Measurements from ENCODE around the gene ADM5.
A peak's percentile ranks its signal among the peaks of the same experiment; 100 is the strongest.

The ADM5 gene

DNA sequence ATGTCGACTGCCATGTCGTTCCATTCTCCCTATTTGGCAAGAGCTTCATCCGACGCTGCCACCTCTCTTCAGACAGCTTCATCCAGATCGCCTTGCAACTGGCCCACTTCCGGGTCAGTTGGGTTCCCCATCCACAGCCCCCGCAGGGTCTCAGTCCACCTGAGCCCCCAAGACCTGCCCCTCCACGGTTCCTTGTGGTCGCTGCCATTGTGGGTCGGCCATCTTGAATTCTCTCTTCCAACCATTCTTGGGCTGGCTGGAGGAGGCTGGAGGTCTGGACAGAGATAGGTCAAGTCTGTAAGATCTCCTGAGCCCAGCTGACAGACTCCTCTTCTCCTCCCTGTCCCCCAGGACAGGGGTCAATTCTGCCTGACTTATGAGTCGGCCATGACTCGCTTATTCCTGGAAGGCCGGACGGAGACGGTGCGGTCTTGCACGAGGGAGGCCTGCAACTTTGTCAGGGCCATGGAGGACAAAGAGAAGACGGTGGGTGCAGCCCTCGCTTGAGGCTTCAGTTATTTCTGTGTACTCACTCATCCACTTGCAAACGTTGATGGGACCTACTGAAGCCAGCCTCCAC, 21.1 kb downstream of the ADM5 start:
- Histone ChIP-seq H3K18ac (ENCODE audit: low read depth in 1 of 2, low read length in 2 of 2) (no peak overlapping the region), H3K4me3 (ENCODE audit: insufficient read depth in 1 of 2, low read depth in 1 of 2, low read length in 2 of 2) (no peak overlapping the region), H3K23ac (ENCODE audit: low read length in 2 of 2) (no peak overlapping the region), H3K4me1 (ENCODE audit: control insufficient read depth, insufficient read depth, low read depth, low read length) (no peaks in the 10 kb centered on the region), H2BK12ac (ENCODE audit: low read length in 2 of 2) (peak overlapping the region in 1 of 2 experiments; percentile 60), H3K27ac (ENCODE audit: low read length, poor library complexity, severe bottlenecking) (no peak overlapping the region), H4K91ac (ENCODE audit: low read length) (no peak overlapping the region), H3K9me3 (ENCODE audit: control insufficient read depth, low read length) (no peaks in the 10 kb centered on the region), H2AK5ac (ENCODE audit: low read length, severe bottlenecking) (no peak overlapping the region), H2BK5ac (ENCODE audit: low read depth, low read length, poor library complexity, severe bottlenecking) (no peak overlapping the region), H3K14ac (ENCODE audit: low read length in 2 of 2) (no peak overlapping the region), H3K9ac (ENCODE audit: low read length) (no peak overlapping the region), H2BK15ac (ENCODE audit: low read depth, poor library complexity, severe bottlenecking) (no peak overlapping the region), H3K27me3 (ENCODE audit: control insufficient read depth in 1 of 2, insufficient read depth in 1 of 2, low read length in 2 of 2) (no peaks in the 10 kb centered on the region), H3K4me2 (ENCODE audit: low read length, poor library complexity, severe bottlenecking) (no peak overlapping the region), H3K36me3 (ENCODE audit: control insufficient read depth in 1 of 2, insufficient read depth in 2 of 2, low read depth in 1 of 2, low read length in 2 of 2) (peaks cover 21 to 55% of the 10 kb centered on the region in 2 experiments), H4K8ac (ENCODE audit: low read length) (peak overlapping the region; percentile 59), H2BK120ac (ENCODE audit: low read depth, low read length) (no peak overlapping the region), H3K79me1 (replicated peaks; ENCODE audit: low read length, poor library complexity, severe bottlenecking) (no peaks in the 10 kb centered on the region), H3K4ac (ENCODE audit: low read depth in 1 of 2, low read length in 2 of 2) (no peak overlapping the region), H2AFZ (ENCODE audit: low read depth, low read length) (no peak overlapping the region)
- 67% methylated on average over 20 of the region's 20 CpGs for WGBS
- peak; percentile 86 for DNase-seq

DNA sequence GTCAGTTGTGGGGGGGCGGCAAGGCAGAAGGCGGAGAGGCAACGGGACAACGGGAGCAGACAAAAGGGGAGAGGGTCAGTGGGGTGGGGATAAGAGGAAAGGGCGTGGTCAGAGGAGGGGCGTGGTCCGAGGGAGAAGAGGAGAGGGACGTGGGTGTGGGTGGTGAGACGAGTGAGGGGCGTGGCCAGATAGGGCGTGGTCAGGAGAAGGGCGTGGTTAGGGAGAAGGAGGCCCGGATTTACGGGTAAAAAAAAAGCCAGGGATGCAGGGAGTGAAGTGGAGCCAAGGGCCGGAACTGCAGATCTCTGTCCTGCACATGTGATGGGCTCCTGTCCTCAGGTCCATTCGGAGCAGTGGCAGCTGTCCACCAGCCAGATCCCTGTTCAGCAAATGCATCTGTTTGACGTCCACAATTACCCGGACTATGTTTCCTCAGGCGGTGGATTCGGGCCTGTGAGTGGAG, 23.0 kb downstream of the ADM5 start:
- Histone ChIP-seq H3K9ac (ENCODE audit: low read length) (peak overlapping the region; percentile 26), H2BK15ac (ENCODE audit: low read depth, poor library complexity, severe bottlenecking) (no peak overlapping the region), H3K9me3 (ENCODE audit: control insufficient read depth, low read length) (no peaks in the 10 kb centered on the region), H3K4ac (ENCODE audit: low read depth in 1 of 2, low read length in 2 of 2) (no peak overlapping the region), H2AK5ac (ENCODE audit: low read length, severe bottlenecking) (no peak overlapping the region), H3K36me3 (ENCODE audit: control insufficient read depth in 1 of 2, insufficient read depth in 2 of 2, low read depth in 1 of 2, low read length in 2 of 2) (peaks cover 20 to 38% of the 10 kb centered on the region in 2 experiments), H3K27me3 (ENCODE audit: control insufficient read depth in 1 of 2, insufficient read depth in 1 of 2, low read length in 2 of 2) (no peaks in the 10 kb centered on the region), H3K79me1 (replicated peaks; ENCODE audit: low read length, poor library complexity, severe bottlenecking) (no peaks in the 10 kb centered on the region), H2BK5ac (ENCODE audit: low read depth, low read length, poor library complexity, severe bottlenecking) (no peak overlapping the region), H4K8ac (ENCODE audit: low read length) (no peak overlapping the region), H2BK120ac (ENCODE audit: low read depth, low read length) (no peak overlapping the region), H3K4me2 (ENCODE audit: low read length, poor library complexity, severe bottlenecking) (no peak overlapping the region), H3K18ac (ENCODE audit: low read depth in 1 of 2, low read length in 2 of 2) (no peak overlapping the region), H3K14ac (ENCODE audit: low read length in 2 of 2) (no peak overlapping the region), H3K23ac (ENCODE audit: low read length in 2 of 2) (no peak overlapping the region), H3K27ac (ENCODE audit: low read length, poor library complexity, severe bottlenecking) (no peak overlapping the region), H2AFZ (ENCODE audit: low read depth, low read length) (no peak overlapping the region), H4K91ac (ENCODE audit: low read length) (peak overlapping the region; percentile 60), H3K4me1 (ENCODE audit: control insufficient read depth, insufficient read depth, low read depth, low read length) (no peaks in the 10 kb centered on the region), H3K4me3 (ENCODE audit: insufficient read depth in 1 of 2, low read depth in 1 of 2, low read length in 2 of 2) (peak overlapping the region in 1 of 2 experiments; percentile 37), H2BK12ac (ENCODE audit: low read length in 2 of 2) (no peak overlapping the region)
- DNase-seq = peak; percentile 22
- WGBS = 68% methylated on average over 20 of the region's 20 CpGs

DNA sequence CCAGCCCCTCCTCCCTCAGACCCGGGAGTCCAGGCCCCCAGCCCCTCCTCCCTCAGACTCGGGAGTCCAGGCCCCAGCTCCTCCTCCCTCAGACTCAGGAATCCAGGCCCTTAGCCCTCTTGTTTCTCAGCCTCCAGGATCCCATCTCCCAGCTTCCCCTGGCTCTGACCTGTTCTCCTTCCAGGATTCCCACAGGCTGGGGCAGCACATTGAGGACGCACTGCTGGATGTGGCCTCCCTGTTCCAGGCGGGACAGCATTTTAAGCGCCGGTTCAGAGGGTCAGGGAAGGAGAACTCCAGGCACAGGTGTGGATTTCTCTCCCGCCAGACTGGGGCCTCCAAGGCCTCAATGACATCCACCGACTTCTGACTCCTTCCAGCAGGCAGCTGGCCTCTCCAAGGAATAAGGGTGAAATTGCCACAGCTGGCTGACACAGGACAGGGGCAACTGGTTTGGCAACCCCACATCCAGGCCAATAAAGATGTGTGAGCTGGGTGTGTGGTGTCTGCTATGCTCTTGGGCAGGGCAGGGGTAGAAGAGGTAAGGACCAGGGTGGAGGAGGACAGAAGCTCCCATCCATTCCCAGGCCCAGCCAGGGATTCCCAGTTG, 23.9 kb downstream of the ADM5 start:
- Histone ChIP-seq H2BK5ac (ENCODE audit: low read depth, low read length, poor library complexity, severe bottlenecking) (no peak overlapping the region), H3K4me1 (ENCODE audit: control insufficient read depth, insufficient read depth, low read depth, low read length) (peaks cover 4% of the 10 kb centered on the region), H3K79me1 (replicated peaks; ENCODE audit: low read length, poor library complexity, severe bottlenecking) (no peaks in the 10 kb centered on the region), H2BK120ac (ENCODE audit: low read depth, low read length) (no peak overlapping the region), H3K27ac (ENCODE audit: low read length, poor library complexity, severe bottlenecking) (no peak overlapping the region), H3K9ac (ENCODE audit: low read length) (no peak overlapping the region), H3K4me2 (ENCODE audit: low read length, poor library complexity, severe bottlenecking) (no peak overlapping the region), H4K91ac (ENCODE audit: low read length) (no peak overlapping the region), H3K9me3 (ENCODE audit: control insufficient read depth, low read length) (no peaks in the 10 kb centered on the region), H3K27me3 (ENCODE audit: control insufficient read depth in 1 of 2, insufficient read depth in 1 of 2, low read length in 2 of 2) (no peaks in the 10 kb centered on the region), H2AFZ (ENCODE audit: low read depth, low read length) (no peak overlapping the region), H2AK5ac (ENCODE audit: low read length, severe bottlenecking) (peak overlapping the region; percentile 26), H4K8ac (ENCODE audit: low read length) (no peak overlapping the region), H2BK12ac (ENCODE audit: low read length in 2 of 2) (no peak overlapping the region), H2BK15ac (ENCODE audit: low read depth, poor library complexity, severe bottlenecking) (no peak overlapping the region), H3K18ac (ENCODE audit: low read depth in 1 of 2, low read length in 2 of 2) (no peak overlapping the region), H3K4ac (ENCODE audit: low read depth in 1 of 2, low read length in 2 of 2) (no peak overlapping the region), H3K36me3 (ENCODE audit: control insufficient read depth in 1 of 2, insufficient read depth in 2 of 2, low read depth in 1 of 2, low read length in 2 of 2) (peaks cover 20 to 31% of the 10 kb centered on the region in 2 experiments), H3K4me3 (ENCODE audit: insufficient read depth in 1 of 2, low read depth in 1 of 2, low read length in 2 of 2) (no peak overlapping the region), H3K14ac (ENCODE audit: low read length in 2 of 2) (no peak overlapping the region), H3K23ac (ENCODE audit: low read length in 2 of 2) (no peak overlapping the region)
- no peak for DNase-seq
- 85% methylated on average over 8 of the region's 8 CpGs for WGBS

DNA sequence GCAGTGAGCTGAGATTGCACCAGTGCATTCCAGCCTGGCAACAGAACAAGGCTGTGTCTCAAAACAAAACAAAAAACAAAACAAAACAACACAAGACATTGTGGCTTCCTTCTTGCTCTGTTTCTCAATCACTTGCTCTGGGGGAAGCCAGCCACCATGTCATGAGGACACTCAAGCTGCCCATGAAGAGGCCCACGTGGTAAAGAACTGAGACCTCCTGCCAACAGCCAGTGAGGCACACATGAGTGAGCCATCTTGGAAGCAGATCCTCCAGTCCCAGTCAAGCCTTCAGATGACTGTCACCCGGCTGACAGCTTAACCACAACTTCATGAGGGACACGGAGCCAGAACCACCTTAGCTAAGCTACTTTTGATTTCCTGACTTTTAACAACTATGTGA, 26.8 kb downstream of the ADM5 start:
- Histone ChIP-seq H2AFZ (ENCODE audit: low read depth, low read length) (no peak overlapping the region), H3K36me3 (ENCODE audit: control insufficient read depth in 1 of 2, insufficient read depth in 2 of 2, low read depth in 1 of 2, low read length in 2 of 2) (peaks cover 12 to 18% of the 10 kb centered on the region in 2 experiments), H3K27me3 (ENCODE audit: control insufficient read depth in 1 of 2, insufficient read depth in 1 of 2, low read length in 2 of 2) (no peaks in the 10 kb centered on the region), H3K4me1 (ENCODE audit: control insufficient read depth, insufficient read depth, low read depth, low read length) (peaks cover 5% of the 10 kb centered on the region), H3K27ac (ENCODE audit: low read length, poor library complexity, severe bottlenecking) (no peak overlapping the region), H3K4ac (ENCODE audit: low read depth in 1 of 2, low read length in 2 of 2) (no peak overlapping the region), H3K18ac (ENCODE audit: low read depth in 1 of 2, low read length in 2 of 2) (no peak overlapping the region), H3K4me3 (ENCODE audit: insufficient read depth in 1 of 2, low read depth in 1 of 2, low read length in 2 of 2) (no peak overlapping the region), H3K9ac (ENCODE audit: low read length) (no peak overlapping the region), H2BK12ac (ENCODE audit: low read length in 2 of 2) (no peak overlapping the region), H3K4me2 (ENCODE audit: low read length, poor library complexity, severe bottlenecking) (no peak overlapping the region), H2BK120ac (ENCODE audit: low read depth, low read length) (no peak overlapping the region), H4K91ac (ENCODE audit: low read length) (no peak overlapping the region), H2BK15ac (ENCODE audit: low read depth, poor library complexity, severe bottlenecking) (no peak overlapping the region), H4K8ac (ENCODE audit: low read length) (no peak overlapping the region), H3K9me3 (ENCODE audit: control insufficient read depth, low read length) (no peaks in the 10 kb centered on the region), H3K23ac (ENCODE audit: low read length in 2 of 2) (no peak overlapping the region), H3K79me1 (replicated peaks; ENCODE audit: low read length, poor library complexity, severe bottlenecking) (no peaks in the 10 kb centered on the region), H2AK5ac (ENCODE audit: low read length, severe bottlenecking) (no peak overlapping the region), H2BK5ac (ENCODE audit: low read depth, low read length, poor library complexity, severe bottlenecking) (no peak overlapping the region), H3K14ac (ENCODE audit: low read length in 2 of 2) (no peak overlapping the region)
- WGBS = 96% methylated on average over 1 of the region's 3 CpGs
- DNase-seq = peak; percentile 17

Measured in mesenchymal stem cell (in vitro differentiated cells and primary cell).